ENCODE data around the gene FARSA.

Gene FARSA

GRCh38 chr19:12939975-12940423, 6.5 kb upstream of the FARSA start:
- H3K4me3 ChIP-seq (ENCODE audit: low read length), result peak overlapping the region; percentile 96
- TF ChIP-seq CTCF (conservative IDR thresholded peaks at IDR 0.05; ENCODE audit: low read length), result no peak
- no peak for DNase-seq (ENCODE audit: low read depth)

DNA sequence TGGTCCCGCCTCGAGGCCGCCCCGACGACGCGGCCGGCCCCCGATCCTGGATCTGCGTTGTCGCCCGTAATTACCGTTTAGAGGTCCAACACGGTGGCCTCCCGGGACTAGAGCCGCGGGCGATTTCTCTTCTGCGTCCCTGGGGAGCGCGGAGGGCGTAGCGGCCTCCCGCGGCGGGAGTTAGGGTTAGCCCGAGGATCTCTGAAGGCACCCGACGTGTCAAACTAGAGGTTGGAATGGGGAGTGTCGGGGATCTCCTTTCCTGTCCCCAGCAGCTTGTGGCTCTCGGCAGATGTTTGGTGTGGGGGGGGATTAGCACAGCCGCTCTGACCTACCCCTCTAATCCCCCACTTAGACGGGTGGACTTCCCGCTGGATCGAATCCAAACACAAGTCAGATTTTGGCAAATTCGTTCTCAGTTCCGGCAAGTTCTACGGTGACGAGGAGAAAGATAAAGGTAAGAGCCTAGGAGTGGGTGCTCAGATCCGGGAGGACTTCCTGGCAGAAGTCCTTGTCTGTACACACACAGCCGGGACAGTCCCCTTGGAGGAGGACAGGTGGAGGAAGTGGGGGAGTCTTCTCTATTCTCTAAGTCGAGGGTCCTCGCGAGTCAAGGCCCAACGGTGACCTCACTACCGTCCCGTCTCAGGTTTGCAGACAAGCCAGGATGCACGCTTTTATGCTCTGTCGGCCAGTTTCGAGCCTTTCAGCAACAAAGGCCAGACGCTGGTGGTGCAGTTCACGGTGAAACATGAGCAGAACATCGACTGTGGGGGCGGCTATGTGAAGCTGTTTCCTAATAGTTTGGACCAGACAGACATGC, 5.5 kb upstream of the FARSA start:
- H3K4me3 ChIP-seq (ENCODE audit: low read length), result peak overlapping the region; percentile 96
- DNase-seq (ENCODE audit: low read depth), result peak; percentile 49
- peak; percentile 36 for TF ChIP-seq CTCF (conservative IDR thresholded peaks at IDR 0.05; ENCODE audit: low read length)

- peak; percentile 99 for DNase-seq (ENCODE audit: low read depth)
- TF ChIP-seq CTCF (conservative IDR thresholded peaks at IDR 0.05; ENCODE audit: low read length), result no peak
- H3K4me3 ChIP-seq (ENCODE audit: low read length), result peak within 1 kb of the TSS; percentile 96
Observed at GRCh38 chr19:12937927-12938778, 4.6 kb upstream of the FARSA start, which contains the start of gene CALR. CALR (plus strand) TSS chr19:12938609; CDS start chr19:12938680, 71 bp downstream.

DNA sequence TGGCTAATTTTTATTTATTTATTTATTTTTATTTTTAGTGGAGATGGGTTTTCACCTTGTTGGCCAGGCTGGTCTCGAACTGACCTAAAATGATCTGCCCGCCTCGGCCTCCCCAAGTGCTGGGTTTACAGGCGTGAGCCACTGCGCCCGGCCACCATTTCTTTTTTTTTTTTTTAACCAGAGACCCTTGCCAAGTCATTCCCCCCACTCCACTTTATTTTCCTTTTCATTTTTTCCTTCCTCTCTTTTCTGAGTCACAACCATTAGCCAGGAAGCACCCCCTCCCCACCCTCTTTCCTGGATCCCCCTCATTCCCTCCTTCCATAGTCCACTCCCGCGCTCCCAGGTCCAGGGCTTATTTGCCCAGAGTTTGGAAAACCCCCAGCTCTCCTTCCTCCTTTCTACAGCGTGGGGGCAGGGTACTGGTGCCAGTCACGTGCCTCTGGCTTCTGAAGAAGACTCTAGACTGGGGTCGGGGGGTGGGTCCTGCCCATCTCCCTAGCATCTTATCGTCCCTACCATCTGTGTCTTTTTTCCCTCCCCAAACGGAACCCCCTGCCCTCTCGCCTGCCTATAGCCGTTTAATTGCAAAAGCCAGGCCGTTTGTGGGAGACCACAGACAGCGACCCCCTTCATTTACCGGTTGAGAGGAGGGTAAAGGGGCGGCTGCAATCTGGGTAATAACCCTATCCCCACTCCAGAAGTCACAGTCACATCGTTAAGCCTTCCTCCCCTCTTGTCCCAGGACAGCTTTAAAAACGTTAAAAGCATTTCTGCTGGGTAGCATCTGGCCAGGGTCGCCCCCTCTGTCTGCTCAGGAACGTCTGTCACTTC, 3.8 kb upstream of the FARSA start:
- no peak for TF ChIP-seq CTCF (conservative IDR thresholded peaks at IDR 0.05; ENCODE audit: low read length)
- no peak for DNase-seq (ENCODE audit: low read depth)

DNA sequence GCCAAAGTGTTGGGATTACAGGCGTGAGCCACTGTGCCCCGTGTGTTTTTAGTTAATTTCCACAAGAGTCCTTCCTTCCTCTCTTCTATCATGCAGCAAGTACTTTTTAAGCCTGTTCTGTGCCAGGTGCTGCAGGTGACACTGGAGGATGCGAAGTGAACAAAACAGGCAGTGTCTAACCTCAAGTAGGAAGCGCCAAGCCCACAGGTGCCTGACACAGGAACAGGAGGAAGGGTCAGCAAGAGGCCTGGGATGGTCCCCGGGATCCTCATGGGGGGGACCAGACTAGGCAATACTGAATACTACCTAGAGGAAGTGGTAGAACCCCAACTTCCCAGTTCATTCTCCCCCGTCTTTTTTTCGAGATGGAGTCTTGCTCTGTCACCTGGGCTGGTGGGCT, 3.1 kb upstream of the FARSA start:
- DNase-seq (ENCODE audit: low read depth), result no peak
- no peak overlapping the region for H3K4me3 ChIP-seq (ENCODE audit: low read length)
- no peak for TF ChIP-seq CTCF (conservative IDR thresholded peaks at IDR 0.05; ENCODE audit: low read length)

More for the DNA sequence above, 3.8 kb upstream of the FARSA start:
- H3K4me3 ChIP-seq (ENCODE audit: low read length), result peak overlapping the region; percentile 77

GRCh38 chr19:12935071-12935470, 1.6 kb upstream of the FARSA start:
- no peak for TF ChIP-seq CTCF (conservative IDR thresholded peaks at IDR 0.05; ENCODE audit: low read length)
- DNase-seq (ENCODE audit: low read depth), result no peak
- no peak overlapping the region for H3K4me3 ChIP-seq (ENCODE audit: low read length)
